Erythroblast (primary cell): Measurements from ENCODE around the gene UBXN6.

Experiments
- DNase-seq, 2 experiments: peaks; one replicate each; lab custom pipeline; 2025; lab: John Stamatoyannopoulos, UW
- GATA1 ChIP-seq: IDR thresholded peaks from 2 replicates; pipeline ENCODE4 v1.6.1; 2011; ENCODE audit warnings: low read depth, mild to moderate bottlenecking, control low read depth, low read length, moderate library complexity
- POLR2A ChIP-seq: IDR thresholded peaks from 2 replicates; pipeline ENCODE4 v1.6.1; 2011; ENCODE audit warnings: mild to moderate bottlenecking, low read length

The UBXN6 gene

GRCh38 chr19:4429256-4429655 lies 28.3 kb downstream of the UBXN6 start:
- TF ChIP-seq GATA1, result no peak
- TF ChIP-seq POLR2A, result no peak
- no peak for DNase-seq

DNA sequence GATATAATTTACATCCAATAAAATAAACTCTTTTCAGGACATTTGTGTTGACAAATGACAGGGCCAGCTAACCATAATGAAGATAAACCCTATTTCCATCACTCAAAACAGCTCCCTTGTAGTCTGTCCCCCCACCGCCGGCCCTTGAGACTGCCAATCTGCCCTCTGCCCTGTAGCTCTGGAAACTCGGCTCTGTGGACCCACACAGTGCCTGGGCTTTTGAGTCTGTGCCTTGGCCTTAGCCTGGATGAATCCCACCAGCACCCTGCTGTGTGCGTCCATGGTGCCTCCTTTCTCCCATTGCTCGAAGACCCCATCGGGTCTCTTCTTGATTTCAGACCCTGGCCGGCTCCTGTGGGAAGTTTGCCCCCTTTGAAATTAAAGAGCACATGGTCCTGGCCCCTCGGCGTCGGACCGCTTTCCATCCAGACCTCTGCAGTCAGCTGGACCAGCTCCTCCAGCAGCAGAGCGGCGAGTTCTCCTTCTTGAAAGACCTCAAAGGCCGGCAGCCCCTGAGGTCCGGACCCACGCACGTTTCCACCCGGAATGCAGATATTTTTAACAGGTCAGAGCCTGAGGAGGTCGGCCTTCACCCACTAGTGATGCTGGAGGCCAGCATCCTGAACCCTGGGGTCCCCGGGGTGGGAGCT lies 29.1 kb downstream of the UBXN6 start:
- no peak for DNase-seq
- TF ChIP-seq POLR2A, result no peak
- TF ChIP-seq GATA1, result no peak

DNA sequence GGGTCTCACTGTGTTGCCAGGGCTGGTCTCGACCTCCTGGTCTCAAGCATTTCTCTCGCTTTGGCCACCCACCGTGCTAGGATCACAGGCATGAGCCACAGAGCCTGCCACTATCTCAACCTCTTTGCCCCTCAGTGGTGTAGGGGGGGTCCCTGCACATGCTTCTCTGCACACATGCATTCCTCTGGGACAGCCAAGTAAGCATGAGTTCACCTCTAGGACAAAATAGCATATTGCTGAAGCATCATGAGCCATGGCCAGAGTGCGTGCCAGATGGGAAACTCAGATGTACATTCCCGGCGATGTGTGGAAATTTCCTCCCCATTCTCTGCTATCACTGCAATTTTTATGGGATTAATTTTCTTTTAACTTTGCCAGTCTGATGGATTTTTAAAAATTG lies 32.1 kb downstream of the UBXN6 start:
- TF ChIP-seq POLR2A, result no peak
- no peak for DNase-seq

- DNase-seq, result no peak
- no peak for TF ChIP-seq GATA1
- no peak for TF ChIP-seq POLR2A
Measured at GRCh38 chr19:4423416-4424126, 34.0 kb downstream of the UBXN6 start.

GRCh38 chr19:4416268-4416667 lies 41.3 kb downstream of the UBXN6 start:
- DNase-seq, result no peak
- TF ChIP-seq POLR2A (no peak), GATA1 (no peak)

DNA sequence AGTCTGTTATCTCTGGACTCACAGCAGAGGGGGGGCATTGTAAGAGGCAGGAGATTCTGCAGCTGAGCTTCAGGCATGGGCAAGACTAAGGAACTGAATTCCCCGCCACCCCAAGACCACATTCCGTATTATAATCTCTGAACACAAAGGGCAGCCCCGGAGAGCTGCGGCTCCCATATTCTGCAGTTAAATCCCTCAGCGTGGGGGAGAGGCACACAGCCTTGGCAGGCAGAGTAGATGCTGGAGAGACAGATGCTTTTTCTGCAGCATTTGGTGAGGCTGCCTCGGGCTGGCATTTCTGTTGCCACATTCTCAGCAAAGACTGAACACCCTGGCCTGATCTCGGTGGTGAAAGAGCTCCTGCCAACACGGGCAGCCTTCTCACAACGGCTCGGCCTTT lies 42.2 kb downstream of the UBXN6 start:
- no peak for DNase-seq
- TF ChIP-seq GATA1 (no peak), POLR2A (no peak)

- TF ChIP-seq POLR2A (no peak), GATA1 (no peak)
- no peak for DNase-seq
Measured at GRCh38 chr19:4414800-4415321, 42.7 kb downstream of the UBXN6 start.

DNA sequence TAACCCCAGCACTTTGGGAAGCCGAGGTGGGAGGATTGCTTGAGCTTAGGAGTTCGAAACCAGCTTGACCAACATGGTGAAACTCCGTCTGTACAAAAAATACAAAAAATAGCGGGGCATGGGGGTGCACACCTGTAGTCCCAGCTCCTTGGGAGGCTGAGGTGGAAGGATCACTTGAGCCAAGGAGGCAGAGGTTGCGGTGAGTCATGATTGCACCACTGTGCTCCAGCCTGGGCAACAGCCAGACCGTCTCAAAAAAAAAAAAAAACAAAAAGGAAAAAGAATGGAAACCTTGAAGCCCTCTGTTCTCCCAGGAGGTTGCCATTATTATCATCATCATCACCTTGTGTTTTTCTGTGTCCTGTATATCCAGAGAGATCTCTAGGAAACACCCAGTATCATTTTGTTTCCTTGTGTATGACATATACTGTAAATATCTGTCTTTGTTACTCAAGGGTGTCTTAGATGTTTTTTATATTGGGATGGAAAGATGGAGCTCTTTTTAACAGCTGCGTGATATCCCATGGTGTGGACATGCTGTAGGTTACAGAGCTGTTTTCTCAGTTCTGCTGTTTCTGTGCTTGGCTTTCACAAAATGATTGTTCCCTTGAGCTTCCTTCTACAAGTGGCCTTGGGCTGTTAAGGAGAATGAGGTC lies 43.3 kb downstream of the UBXN6 start:
- peak in 1 of 2 experiments; percentile 34 for DNase-seq
- no peak for TF ChIP-seq POLR2A
- TF ChIP-seq GATA1, result no peak

DNA sequence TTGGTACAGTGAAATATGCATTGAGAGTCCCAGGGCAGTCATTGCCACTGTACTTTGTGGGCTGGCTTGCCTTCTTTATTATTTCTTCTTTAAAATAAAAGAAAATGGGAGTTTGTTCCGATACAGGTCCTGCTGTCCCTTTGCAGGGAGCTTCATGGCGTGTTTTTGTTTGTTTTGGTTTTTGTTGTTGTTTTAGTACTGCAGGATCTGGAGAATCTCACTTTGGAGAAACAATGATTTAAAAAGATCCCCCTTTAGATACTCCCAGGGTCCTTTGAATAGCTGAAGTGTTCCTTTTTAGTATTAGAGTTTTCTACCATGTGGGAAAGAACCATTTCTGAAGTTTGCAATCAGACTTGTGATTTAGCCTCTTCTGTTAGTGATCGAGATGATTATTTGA lies 44.0 kb downstream of the UBXN6 start:
- TF ChIP-seq POLR2A, result no peak
- no peak for TF ChIP-seq GATA1
- DNase-seq, result no peak

DNA sequence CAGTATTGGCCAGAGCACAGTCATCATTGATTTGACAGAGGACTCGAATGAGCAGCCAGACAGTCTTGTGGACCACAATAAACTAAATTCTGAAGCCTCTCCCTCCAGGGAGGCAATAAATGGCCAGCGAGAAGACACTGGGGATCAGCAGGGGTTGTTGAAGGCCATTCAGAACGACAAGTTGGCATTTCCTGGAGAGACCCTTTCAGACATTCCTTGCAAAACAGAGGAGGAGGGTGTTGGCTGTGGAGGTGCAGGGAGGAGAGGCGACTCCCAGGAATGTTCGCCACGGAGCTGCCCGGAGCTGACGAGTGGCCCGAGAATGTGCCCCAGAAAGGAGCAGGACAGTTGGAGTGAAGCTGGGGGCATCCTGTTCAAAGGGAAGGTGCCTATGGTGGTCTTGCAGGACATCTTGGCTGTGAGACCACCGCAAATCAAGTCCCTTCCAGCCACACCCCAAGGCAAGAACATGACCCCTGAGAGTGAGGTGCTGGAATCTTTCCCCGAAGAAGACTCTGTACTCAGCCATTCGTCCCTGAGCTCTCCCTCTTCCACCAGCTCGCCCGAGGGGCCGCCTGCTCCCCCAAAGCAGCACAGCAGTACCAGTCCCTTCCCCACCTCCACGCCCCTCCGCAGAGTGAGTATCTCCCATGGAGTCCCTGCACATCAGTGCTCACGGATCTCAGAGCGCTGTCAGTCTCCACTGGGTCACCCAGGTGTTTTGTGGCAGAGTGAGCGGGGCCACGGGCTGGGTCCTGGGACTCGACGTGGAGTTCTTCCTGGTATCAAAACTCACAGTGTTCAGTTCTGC lies 48.3 kb downstream of the UBXN6 start:
- TF ChIP-seq GATA1 (no peak), POLR2A (no peak)
- DNase-seq, result no peak

- TF ChIP-seq POLR2A (no peak), GATA1 (no peak)
- DNase-seq, result no peak
Measured at GRCh38 chr19:4406626-4407025, 51.0 kb downstream of the UBXN6 start.

DNA sequence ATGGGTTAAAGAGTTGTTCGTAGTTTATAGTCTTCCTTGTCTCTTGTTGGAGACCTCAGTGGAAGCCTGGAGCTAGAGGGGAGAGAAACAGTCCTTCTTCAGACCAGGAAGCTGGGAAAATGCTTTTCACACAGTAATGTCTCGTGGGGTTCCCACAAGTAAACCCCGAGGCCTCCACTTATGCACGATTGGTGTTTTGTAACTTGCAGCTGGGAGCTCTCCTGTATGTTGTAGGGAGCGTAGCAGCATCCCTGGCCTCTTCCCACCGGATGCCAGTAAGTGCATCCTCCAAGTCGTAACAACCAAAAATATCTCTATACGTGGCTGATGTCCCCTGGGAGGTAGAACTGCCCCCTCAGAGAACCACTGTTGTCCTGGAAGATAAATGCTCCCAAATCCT lies 51.6 kb downstream of the UBXN6 start:
- DNase-seq, result no peak
- no peak for TF ChIP-seq GATA1
- TF ChIP-seq POLR2A, result no peak

GRCh38 chr19:4403005-4403761 lies 54.4 kb downstream of the UBXN6 start:
- TF ChIP-seq GATA1 (no peak), POLR2A (no peak)
- DNase-seq, result peak in 1 of 2 experiments; percentile 63
